Frontal cortex (tissue), 4 donors: ENCODE measurements around the gene BANF1. TPM values are rescaled to one million over a fixed set of nuclear protein-coding genes. Genes with fewer than 3 reads are reported as not detected.

Experiments
- DNase-seq, 2 donors: peaks; one replicate each; pipeline ENCODE4 v3.0.0; 2012; ENCODE audit warnings: low spot score in 2 of 2
- FAIRE-seq: peaks from 2 replicates; lab custom pipeline; 2012; peaks lifted over from hg19 to GRCh38; lab: Jason Lieb, UNC
- total RNA-seq: library from RNA; depleted of rRNA; stranded (reverse); fragments of >200 nt; gene quantifications from one replicate; pipeline ENCODE4 v1.2.3, GENCODE V29; 2014
- donor health status: control.
- donor health status: control.
- donor health status: control.

The BANF1 gene
- total RNA-seq, 1 donor from 2014 or later = 25.3 TPM

GRCh38 chr11:66032957-66033735 lies 30.8 kb downstream of the BANF1 start:
- no peak for FAIRE-seq
- no peak for DNase-seq

GRCh38 chr11:66035653-66036333 lies 33.5 kb downstream of the BANF1 start:
- FAIRE-seq = no peak
- no peak for DNase-seq

- DNase-seq (no peak), FAIRE-seq (no peak)
Observed at GRCh38 chr11:66036334-66036710, 34.0 kb downstream of the BANF1 start.

- FAIRE-seq (no peak), DNase-seq (no peak)
Observed at GRCh38 chr11:66037327-66037726, 35.0 kb downstream of the BANF1 start.

- DNase-seq (no peak), FAIRE-seq (no peak)
Observed at GRCh38 chr11:66039765-66040164, 37.5 kb downstream of the BANF1 start.

- no peak for FAIRE-seq
Observed at GRCh38 chr11:66042227-66042995, 40.1 kb downstream of the BANF1 start.

GRCh38 chr11:66042996-66043906 lies 40.9 kb downstream of the BANF1 start:
- peak; percentile 4 to 27 for DNase-seq
- no peak for FAIRE-seq

More at GRCh38 chr11:66042227-66042995, 40.1 kb downstream of the BANF1 start:
- peak; percentile 5 to 10 for DNase-seq

- DNase-seq (no peak), FAIRE-seq (no peak)
Observed at GRCh38 chr11:66044757-66045156, 42.5 kb downstream of the BANF1 start.

- DNase-seq = peak; percentile 81 to 88
- no peak for FAIRE-seq
Observed at GRCh38 chr11:66045177-66045639, 42.9 kb downstream of the BANF1 start.

GRCh38 chr11:66046901-66047300 lies 44.6 kb downstream of the BANF1 start:
- DNase-seq (peak in 1 of 2 donors; percentile 5), FAIRE-seq (no peak)

- FAIRE-seq = no peak
Observed at GRCh38 chr11:66047541-66048365, 45.5 kb downstream of the BANF1 start.

GRCh38 chr11:66048547-66049323 lies 46.4 kb downstream of the BANF1 start, which contains the start of gene GAL3ST3:
Gene GAL3ST3, minus strand, starts transcription at chr11:66049161. Its CDS starts 3,746 bp downstream, at chr11:66045415.
- FAIRE-seq (no peak), DNase-seq (peak in 1 of 2 donors; percentile 46)

More at GRCh38 chr11:66047541-66048365, 45.5 kb downstream of the BANF1 start:
- peak in 1 of 2 donors; percentile 16 for DNase-seq

- no peak for FAIRE-seq
Observed at GRCh38 chr11:66050581-66051231, 48.4 kb downstream of the BANF1 start.

GRCh38 chr11:66051371-66051765 lies 49.1 kb downstream of the BANF1 start:
- DNase-seq = no peak
- FAIRE-seq = no peak

More at GRCh38 chr11:66050581-66051231, 48.4 kb downstream of the BANF1 start:
- peak in 1 of 2 donors; percentile 46 for DNase-seq

GRCh38 chr11:66051766-66052663 lies 49.7 kb downstream of the BANF1 start, which contains the start of gene SF3B2:
Gene SF3B2, plus strand, starts transcription at chr11:66052364. Its CDS starts 21 bp downstream, at chr11:66052385.
- no peak for FAIRE-seq

GRCh38 chr11:66052664-66052982 lies 50.3 kb downstream of the BANF1 start:
- DNase-seq (no peak), FAIRE-seq (no peak)

More at GRCh38 chr11:66051766-66052663, 49.7 kb downstream of the BANF1 start, which contains the start of gene SF3B2:
- peak; percentile 98 to 99 for DNase-seq
